GM18507 (cell line): ENCODE results near the gene RUNX1.

Source experiments
- DNase-seq: peaks from one replicate; pipeline ENCODE4 v3.0.0; 2011; ENCODE audit warnings: low read depth; ENCODE audit not compliant: insufficient read length; ENCODE audit errors: extremely low spot score
- FAIRE-seq: peaks from 2 replicates; lab custom pipeline; 2011; peaks lifted over from hg19 to GRCh38; lab: Jason Lieb, UNC

RUNX1 gene

GRCh38 chr21:34936883-34937563, 112.1 kb downstream of the RUNX1 start:
- FAIRE-seq (no peak), DNase-seq (no peak)

- FAIRE-seq (no peak), DNase-seq (no peak)
These were observed 112.7 kb downstream of the RUNX1 start for GRCh38 chr21:34936371-34936789.

GRCh38 chr21:34935898-34936297, 113.2 kb downstream of the RUNX1 start:
- no peak for FAIRE-seq
- no peak for DNase-seq

- DNase-seq (no peak), FAIRE-seq (no peak)
These were observed 113.7 kb downstream of the RUNX1 start for GRCh38 chr21:34935452-34935851.

GRCh38 chr21:34934350-34934749, 114.8 kb downstream of the RUNX1 start:
- DNase-seq (no peak), FAIRE-seq (no peak)

- DNase-seq: peak; percentile 8
- FAIRE-seq: peak; percentile 66
These were observed 115.3 kb downstream of the RUNX1 start for GRCh38 chr21:34933609-34934335.

- DNase-seq (no peak), FAIRE-seq (no peak)
These were observed 116.9 kb downstream of the RUNX1 start for GRCh38 chr21:34932233-34932632.

GRCh38 chr21:34930971-34931370, 118.1 kb downstream of the RUNX1 start:
- FAIRE-seq (no peak), DNase-seq (no peak)

- DNase-seq: no peak
- FAIRE-seq: no peak
These were observed 120.5 kb downstream of the RUNX1 start for GRCh38 chr21:34928637-34929036.

GRCh38 chr21:34927992-34928391, 121.1 kb downstream of the RUNX1 start:
- no peak for DNase-seq
- no peak for FAIRE-seq

- no peak for FAIRE-seq
- DNase-seq: no peak
These were observed 122.2 kb downstream of the RUNX1 start for GRCh38 chr21:34926803-34927467.

- FAIRE-seq: no peak
These were observed 123.5 kb downstream of the RUNX1 start for GRCh38 chr21:34925597-34925996.

GRCh38 chr21:34924771-34925419, 124.2 kb downstream of the RUNX1 start:
- FAIRE-seq (peak; percentile 45), DNase-seq (no peak)

More at GRCh38 chr21:34925597-34925996, 123.5 kb downstream of the RUNX1 start:
- DNase-seq: no peak

GRCh38 chr21:34924194-34924593, 124.9 kb downstream of the RUNX1 start:
- FAIRE-seq (no peak), DNase-seq (no peak)

- DNase-seq: no peak
- FAIRE-seq: no peak
These were observed 125.5 kb downstream of the RUNX1 start for GRCh38 chr21:34923626-34924025.

GRCh38 chr21:34923202-34923601, 125.9 kb downstream of the RUNX1 start:
- FAIRE-seq (no peak), DNase-seq (no peak)

- DNase-seq (no peak), FAIRE-seq (no peak)
These were observed 126.6 kb downstream of the RUNX1 start for GRCh38 chr21:34922479-34922878.

GRCh38 chr21:34921151-34921550, 128.0 kb downstream of the RUNX1 start:
- no peak for FAIRE-seq
- DNase-seq: no peak

- DNase-seq (no peak), FAIRE-seq (no peak)
These were observed 129.7 kb downstream of the RUNX1 start for GRCh38 chr21:34919406-34919805.

GRCh38 chr21:34916446-34916845, 132.7 kb downstream of the RUNX1 start:
- no peak for FAIRE-seq
- no peak for DNase-seq
